GM12892 (cell line): ENCODE results near the gene KRTAP16-1.

Source experiments
- POLR2A ChIP-seq: IDR thresholded peaks from 2 replicates; pipeline ENCODE4 v1.6.1; 2011; ENCODE audit warnings: low read depth, low read length, control low read depth
- POLR2AphosphoS5 ChIP-seq: IDR thresholded peaks from 2 replicates; pipeline ENCODE4 v1.6.1; 2011; ENCODE audit warnings: low read depth, low read length, control low read depth

DNA sequence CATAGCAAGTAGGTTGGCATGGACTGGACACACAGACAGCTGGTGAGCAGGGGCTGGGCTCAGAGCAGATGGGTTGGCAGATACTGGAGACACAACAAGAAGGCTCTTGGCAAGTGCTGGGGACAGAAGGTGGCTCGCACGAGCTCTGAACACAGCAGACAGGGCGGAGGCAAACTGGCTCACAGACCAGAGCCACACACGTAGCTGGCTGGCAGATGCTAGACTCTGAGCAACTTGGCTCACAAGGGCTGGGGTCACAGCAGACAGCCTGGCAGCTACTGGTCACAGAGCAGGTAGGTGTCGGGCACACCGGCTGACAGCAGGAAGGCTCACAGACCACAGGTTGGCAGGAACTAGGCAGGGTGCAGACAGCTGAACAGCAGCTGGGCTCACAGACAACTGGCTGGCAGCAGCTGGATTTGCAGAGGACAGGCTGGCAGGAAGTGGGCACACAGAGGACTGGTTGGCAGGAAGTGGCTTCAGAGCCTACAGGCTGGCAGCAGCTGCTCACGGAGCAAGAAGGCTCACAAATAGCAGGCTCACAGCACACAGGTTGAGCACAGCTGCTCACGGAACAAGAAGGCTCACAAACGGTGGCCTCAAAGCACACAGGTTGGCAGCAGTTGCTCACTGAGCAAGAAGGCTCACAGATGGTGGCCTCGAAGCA, 725 bp downstream of the KRTAP16-1 start:
- TF ChIP-seq POLR2AphosphoS5, result no peak
- TF ChIP-seq POLR2A, result no peak
